Suprapubic skin (tissue), 4 donors: ENCODE data around the gene KRTAP10-6. TPM values are rescaled to one million over a fixed set of nuclear protein-coding genes. Genes with fewer than 3 reads are reported as not detected.
"Not testable (repeated sequence)": the region's sequence is repeated elsewhere in the genome, so short reads cannot be mapped to it uniquely, and the experiment has no call there.

Experiments
- DNase-seq, 2 donors: peaks; one replicate each; pipeline ENCODE4 v3.0.0-alpha.2; 2019; ENCODE audit warnings: low spot score in 2 of 2
- H3K27ac ChIP-seq: fragments of 200-600 bp; sonication (generic); one replicate; pipeline ENCODE4 v1.5.1; 2019
- H3K27me3 ChIP-seq: fragments of 200-600 bp; sonication (generic); one replicate; pipeline ENCODE4 v1.5.1; 2019
- H3K36me3 ChIP-seq: fragments of 200-600 bp; sonication (generic); one replicate; pipeline ENCODE4 v1.5.1; 2019
- H3K4me1 ChIP-seq: fragments of 200-600 bp; sonication (generic); one replicate; pipeline ENCODE4 v1.5.1; 2019
- H3K4me3 ChIP-seq: fragments of 200-600 bp; sonication (generic); one replicate; pipeline ENCODE4 v1.5.1; 2019; ENCODE audit warnings: mild to moderate bottlenecking
- H3K9me3 ChIP-seq: fragments of 200-600 bp; sonication (generic); one replicate; pipeline ENCODE4 v1.5.1; 2019
- EP300 ChIP-seq: sonication (generic); formaldehyde crosslinking; IDR thresholded peaks from one replicate; pipeline ENCODE4 v1.6.1; 2017; ENCODE audit warnings: antibody characterized with exemption
- POLR2A ChIP-seq, 2 donors: fragments of 450-650 bp; IDR thresholded peaks; one replicate each; pipeline ENCODE4 v1.6.1; 2017; ENCODE audit warnings: antibody characterized with exemption in 2 of 2, mild to moderate bottlenecking in 2 of 2, moderate library complexity in 2 of 2
- POLR2AphosphoS5 ChIP-seq, 3 donors: sonication (generic); formaldehyde crosslinking; IDR thresholded peaks; one replicate each; pipeline ENCODE4 v1.6.1; 2017; ENCODE audit warnings: antibody characterized with exemption in 3 of 3
- WGBS: methylation state at CpG from one replicate; pipeline ENCODE4 v1.1.5; 2018; 5-methylcytosine and 5-hydroxymethylcytosine counted together
- total RNA-seq, 4 donors: library from RNA; depleted of rRNA; stranded (reverse); fragments of >200 nt; gene quantifications; one replicate each; pipeline ENCODE4 v1.1.0, GENCODE V29; 2016
- TF ChIP-seq, protein P1 (sequence below), 2 donors: fragments of 200-600 bp in 1 of 2; fragments of 450-650 bp in 1 of 2; sonication (generic) in 1 of 2; IDR thresholded peaks; one replicate each; pipeline ENCODE4 v1.5.1; 2016 to 2019; ENCODE audit warnings: antibody characterized with exemption in 2 of 2, mild to moderate bottlenecking in 1 of 2, moderate library complexity in 1 of 2

KRTAP10-6 gene
- total RNA-seq, 4 donors from 2014 or later, result 2.0 to 3.1 TPM; not detected in 2

DNA sequence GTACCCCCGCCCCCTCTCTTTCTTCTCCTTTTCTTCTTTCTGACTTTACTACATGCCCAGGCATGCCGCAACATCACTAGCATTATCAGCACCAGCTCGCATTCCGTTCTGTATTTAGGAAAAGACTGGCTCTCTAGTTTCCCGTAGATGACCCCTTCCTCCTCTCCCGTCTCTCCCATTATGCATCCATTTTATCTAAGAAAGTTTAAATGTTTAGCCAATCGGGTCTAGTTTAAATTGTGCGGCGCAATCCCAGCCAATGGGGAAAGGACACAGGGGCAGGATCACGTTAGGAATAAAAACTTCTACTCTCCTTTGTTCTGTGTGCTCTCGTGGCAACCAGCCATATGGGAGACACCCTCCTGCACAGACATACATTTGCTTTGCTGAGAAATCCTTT, 5.8 kb upstream of the KRTAP10-6 start:
- Histone ChIP-seq H3K27ac (no peak overlapping the region), H3K36me3 (no peaks in the 10 kb centered on the region), H3K27me3 (peaks cover 36% of the 10 kb centered on the region), H3K9me3 (no peaks in the 10 kb centered on the region), H3K4me1 (no peaks in the 10 kb centered on the region), H3K4me3 (no peak overlapping the region)
- DNase-seq, result no peak
- TF ChIP-seq, protein P1, sequence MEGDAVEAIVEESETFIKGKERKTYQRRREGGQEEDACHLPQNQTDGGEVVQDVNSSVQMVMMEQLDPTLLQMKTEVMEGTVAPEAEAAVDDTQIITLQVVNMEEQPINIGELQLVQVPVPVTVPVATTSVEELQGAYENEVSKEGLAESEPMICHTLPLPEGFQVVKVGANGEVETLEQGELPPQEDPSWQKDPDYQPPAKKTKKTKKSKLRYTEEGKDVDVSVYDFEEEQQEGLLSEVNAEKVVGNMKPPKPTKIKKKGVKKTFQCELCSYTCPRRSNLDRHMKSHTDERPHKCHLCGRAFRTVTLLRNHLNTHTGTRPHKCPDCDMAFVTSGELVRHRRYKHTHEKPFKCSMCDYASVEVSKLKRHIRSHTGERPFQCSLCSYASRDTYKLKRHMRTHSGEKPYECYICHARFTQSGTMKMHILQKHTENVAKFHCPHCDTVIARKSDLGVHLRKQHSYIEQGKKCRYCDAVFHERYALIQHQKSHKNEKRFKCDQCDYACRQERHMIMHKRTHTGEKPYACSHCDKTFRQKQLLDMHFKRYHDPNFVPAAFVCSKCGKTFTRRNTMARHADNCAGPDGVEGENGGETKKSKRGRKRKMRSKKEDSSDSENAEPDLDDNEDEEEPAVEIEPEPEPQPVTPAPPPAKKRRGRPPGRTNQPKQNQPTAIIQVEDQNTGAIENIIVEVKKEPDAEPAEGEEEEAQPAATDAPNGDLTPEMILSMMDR (IDR thresholded peaks at IDR 0.05), result no peak
- TF ChIP-seq POLR2AphosphoS5 (IDR thresholded peaks at IDR 0.05), result no peak
- TF ChIP-seq POLR2A (IDR thresholded peaks at IDR 0.05), result no peak
- no peak for TF ChIP-seq EP300
- 82% methylated on average over 11 of the region's 11 CpGs for WGBS

DNA sequence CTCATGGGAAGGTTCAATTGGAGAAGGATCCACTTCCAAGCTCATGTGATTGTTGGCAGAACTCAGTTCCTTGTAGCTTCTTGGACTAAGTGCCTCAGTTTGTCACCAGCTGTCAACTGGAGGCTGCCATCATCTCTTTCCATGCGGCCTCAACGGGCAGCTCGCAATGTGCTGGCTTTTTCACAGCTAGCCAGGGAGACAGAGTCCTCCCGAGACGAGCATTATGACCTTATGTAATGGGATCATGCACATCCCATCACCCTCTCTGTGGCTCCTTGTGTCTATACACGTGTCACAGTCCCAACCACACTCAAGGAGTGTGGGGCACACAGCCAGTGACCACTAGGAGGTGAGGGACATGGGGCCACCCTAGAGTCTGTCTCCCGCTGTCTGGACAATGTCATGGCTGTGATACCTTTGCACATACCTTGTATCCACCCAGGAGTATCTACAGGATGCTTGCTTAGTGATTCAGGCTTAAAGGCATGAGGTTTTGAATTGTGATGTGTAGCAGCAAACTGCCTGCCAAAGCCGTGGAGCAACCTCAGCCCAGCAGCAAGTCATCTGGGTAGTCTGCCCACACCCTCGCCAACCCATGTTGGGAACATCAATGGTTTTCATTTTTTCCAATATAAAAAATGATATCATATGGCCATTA, 3.9 kb upstream of the KRTAP10-6 start:
- TF ChIP-seq EP300, result no peak
- TF ChIP-seq POLR2AphosphoS5 (IDR thresholded peaks at IDR 0.05), result no peak
- TF ChIP-seq, protein P1 (IDR thresholded peaks at IDR 0.05), result no peak
- TF ChIP-seq POLR2A (IDR thresholded peaks at IDR 0.05), result no peak
- WGBS, result 56% methylated on average over 4 of the region's 9 CpGs
- no peaks in the 10 kb centered on the region for H3K36me3 ChIP-seq
- no peaks in the 10 kb centered on the region for H3K9me3 ChIP-seq
- H3K4me3 ChIP-seq, result no peak overlapping the region
- peaks cover 10% of the 10 kb centered on the region for H3K4me1 ChIP-seq
- H3K27ac ChIP-seq, result no peak overlapping the region
- peak in 1 of 2 donors; percentile 43 for DNase-seq
- peaks cover 29% of the 10 kb centered on the region for H3K27me3 ChIP-seq

DNA sequence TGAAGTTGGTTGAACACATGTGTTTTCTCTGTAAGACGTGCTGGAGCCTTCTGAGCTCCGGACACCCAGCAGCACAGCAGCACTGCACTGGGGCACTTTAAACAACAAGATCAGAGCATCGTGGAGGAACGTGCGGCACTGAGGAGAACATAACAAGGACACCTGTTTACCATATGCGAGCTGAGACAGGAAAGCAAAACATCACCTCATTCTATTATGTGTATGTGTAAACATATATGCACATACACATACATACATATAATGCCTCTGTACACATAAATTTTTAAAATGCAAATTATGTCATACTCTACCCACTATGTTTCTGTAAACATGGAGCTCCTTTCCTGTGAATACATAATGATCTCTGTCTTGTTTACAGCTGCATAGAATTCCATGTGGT, 3.2 kb upstream of the KRTAP10-6 start:
- Histone ChIP-seq H3K4me3 (no peak overlapping the region), H3K27ac (no peak overlapping the region), H3K27me3 (peaks cover 34% of the 10 kb centered on the region), H3K9me3 (no peaks in the 10 kb centered on the region), H3K36me3 (no peaks in the 10 kb centered on the region), H3K4me1 (peaks cover 10% of the 10 kb centered on the region)
- WGBS, result 71% methylated on average over 6 of the region's 6 CpGs
- no peak for DNase-seq
- TF ChIP-seq EP300 (no peak), POLR2A (IDR thresholded peaks at IDR 0.05) (no peak), POLR2AphosphoS5 (IDR thresholded peaks at IDR 0.05) (no peak)
- TF ChIP-seq, protein P1 (IDR thresholded peaks at IDR 0.05), result no peak

DNA sequence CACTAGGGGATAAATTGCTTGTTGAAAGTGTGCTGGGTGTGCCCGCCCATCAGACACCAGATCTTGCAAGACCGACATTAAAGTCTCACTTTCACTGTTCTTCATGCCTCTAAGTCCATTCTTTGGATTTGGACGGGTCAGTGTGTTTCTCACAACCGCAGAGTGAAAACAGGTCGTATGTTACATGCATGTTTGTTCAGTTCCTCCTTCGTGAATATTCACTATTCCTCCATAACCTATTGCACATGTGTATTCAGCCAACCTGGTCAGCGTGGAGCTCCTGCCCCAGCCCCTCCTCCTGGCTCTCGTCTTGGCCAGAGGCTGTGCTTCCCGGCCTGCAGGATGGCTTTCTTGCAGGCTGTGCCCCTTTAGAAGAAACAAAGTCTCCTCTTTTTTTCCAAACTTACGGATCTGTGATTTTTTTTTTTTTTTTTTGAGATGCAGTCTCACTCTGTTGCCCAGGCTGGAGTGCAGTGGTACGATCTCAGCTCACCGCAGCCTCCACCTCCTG, 2.2 kb upstream of the KRTAP10-6 start:
- Histone ChIP-seq H3K36me3 (no peaks in the 10 kb centered on the region), H3K4me3 (no peak overlapping the region), H3K4me1 (peaks cover 10% of the 10 kb centered on the region), H3K9me3 (no peaks in the 10 kb centered on the region), H3K27ac (no peak overlapping the region), H3K27me3 (peaks cover 38% of the 10 kb centered on the region)
- TF ChIP-seq POLR2AphosphoS5 (IDR thresholded peaks at IDR 0.05) (no peak), EP300 (no peak), POLR2A (IDR thresholded peaks at IDR 0.05) (no peak)
- TF ChIP-seq, protein P1 (IDR thresholded peaks at IDR 0.05), result no peak
- WGBS, result 79% methylated on average over 12 of the region's 12 CpGs
- peak in 1 of 2 donors; percentile 68 for DNase-seq

DNA sequence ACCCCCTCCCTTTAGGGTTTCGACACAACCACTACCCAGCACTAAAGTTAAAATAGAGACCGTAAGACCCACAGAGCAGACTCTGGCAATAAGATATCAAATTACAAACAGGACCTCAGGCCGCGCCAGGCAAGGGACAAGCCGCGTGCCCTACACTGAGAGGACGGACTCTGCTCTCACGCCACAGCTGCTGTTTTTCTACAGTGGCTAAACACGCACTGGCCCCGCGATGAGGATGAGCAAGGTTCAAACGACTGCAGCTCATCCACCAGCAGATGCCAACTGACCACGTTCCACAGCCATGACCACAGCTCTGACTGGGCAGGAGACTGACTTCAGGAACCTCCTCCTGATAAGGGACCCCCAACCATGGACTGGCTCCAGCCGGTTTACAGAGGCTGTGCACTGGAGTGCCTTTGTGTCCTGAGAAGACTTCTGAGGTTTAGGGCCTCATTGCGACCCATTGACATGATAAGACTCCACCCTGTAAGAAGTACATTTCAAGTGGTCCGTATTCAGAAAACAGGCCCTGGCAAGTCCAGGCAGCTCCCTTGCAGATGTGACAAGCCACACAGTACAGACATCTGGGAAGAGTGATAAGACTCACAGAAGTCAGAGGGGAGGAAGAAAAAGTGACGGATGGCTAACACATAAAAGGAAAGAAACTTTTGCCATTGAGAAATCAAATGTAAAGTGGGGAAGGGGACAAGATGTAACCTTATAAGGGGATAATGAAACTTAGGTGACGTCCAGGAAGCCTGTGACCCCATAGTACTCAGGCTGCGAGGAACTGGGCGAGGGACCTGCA, 1.5 kb upstream of the KRTAP10-6 start:
- H3K27ac ChIP-seq, result no peak overlapping the region
- WGBS, result 47% methylated on average over 17 of the region's 20 CpGs
- H3K9me3 ChIP-seq, result no peaks in the 10 kb centered on the region
- peaks cover 38% of the 10 kb centered on the region for H3K27me3 ChIP-seq
- no peak overlapping the region for H3K4me3 ChIP-seq
- peak in 1 of 2 donors; percentile 35 for DNase-seq
- peaks cover 10% of the 10 kb centered on the region for H3K4me1 ChIP-seq
- H3K36me3 ChIP-seq, result no peaks in the 10 kb centered on the region
- no peak for TF ChIP-seq POLR2AphosphoS5 (IDR thresholded peaks at IDR 0.05)
- TF ChIP-seq EP300, result no peak
- TF ChIP-seq, protein P1 (IDR thresholded peaks at IDR 0.05), result no peak
- TF ChIP-seq POLR2A (IDR thresholded peaks at IDR 0.05), result no peak

DNA sequence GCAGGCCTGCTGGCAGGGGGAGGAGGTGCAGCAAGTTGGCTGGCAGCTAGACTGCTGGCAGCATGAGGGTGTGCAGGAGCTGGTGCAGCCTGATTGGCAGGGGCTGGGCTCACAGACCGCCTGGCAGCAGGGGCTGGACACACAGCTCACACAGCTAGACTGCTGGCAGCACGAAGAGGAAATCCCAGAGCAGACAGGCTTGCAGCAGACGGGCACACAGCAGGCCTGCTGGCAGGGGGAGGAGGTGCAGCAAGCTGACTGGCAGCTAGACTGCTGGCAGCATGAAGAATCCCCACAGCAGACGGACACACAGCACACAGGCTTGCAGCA, 539 bp downstream of the KRTAP10-6 start:
- DNase-seq, result peak in 1 of 2 donors; percentile 62
- not testable (repeated sequence) for H3K9me3 ChIP-seq, H3K4me3 ChIP-seq, H3K4me1 ChIP-seq, H3K27ac ChIP-seq, H3K36me3 ChIP-seq
- H3K27me3 ChIP-seq, result peaks cover 38% of the 10 kb centered on the region
- WGBS, result no CpG with 5 or more reads among the region's 4 CpGs

DNA sequence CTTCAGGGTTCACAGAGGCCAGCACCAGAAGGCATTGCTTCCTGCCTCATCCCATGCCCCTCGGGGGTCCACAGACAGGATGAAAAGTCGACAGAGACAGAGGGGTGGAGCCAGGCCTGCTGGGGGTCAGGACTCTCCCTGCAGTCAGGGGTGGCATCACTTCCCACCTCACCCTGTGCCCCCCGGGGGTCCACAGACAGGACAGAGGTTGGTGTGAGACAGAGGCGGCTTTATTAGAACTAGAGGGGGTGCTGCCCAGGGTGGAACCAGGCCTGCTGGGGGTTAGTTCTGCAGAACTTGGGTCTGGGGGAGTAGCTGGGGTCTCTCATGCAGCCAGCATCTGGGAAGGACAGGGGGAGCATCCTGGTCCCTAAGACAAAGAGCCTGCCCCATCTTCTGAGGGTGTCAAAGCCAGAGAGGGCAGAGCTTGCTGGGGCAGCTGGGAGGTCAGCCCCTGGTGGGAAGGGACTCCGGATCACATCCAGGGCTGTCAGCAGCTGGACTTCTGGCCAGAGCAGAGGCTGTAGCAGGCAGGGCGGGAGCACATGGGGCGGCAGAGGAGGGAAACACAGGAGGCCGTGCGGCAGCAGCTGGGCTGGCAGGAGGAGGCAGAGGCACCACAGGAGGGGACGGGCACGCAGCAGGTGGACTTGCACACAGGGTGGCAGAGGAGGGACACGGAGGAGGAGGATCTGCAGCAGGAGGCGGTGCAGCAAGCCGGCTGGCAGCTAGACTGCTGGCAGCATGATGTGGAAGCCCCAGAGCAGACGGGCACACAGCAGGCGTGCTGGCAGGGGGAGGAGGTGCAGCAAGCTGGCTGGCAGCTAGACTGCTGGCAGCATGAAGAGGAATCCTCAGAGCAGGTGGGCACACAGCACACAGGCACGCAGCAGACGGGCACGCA, 1.2 kb downstream of the KRTAP10-6 start:
- not testable (repeated sequence) for H3K27ac ChIP-seq, H3K9me3 ChIP-seq, H3K36me3 ChIP-seq, H3K4me3 ChIP-seq, H3K4me1 ChIP-seq
- peaks cover 36% of the 10 kb centered on the region for H3K27me3 ChIP-seq
- DNase-seq, result peak in 1 of 2 donors; percentile 49
- WGBS, result 56% methylated on average over 13 of the region's 19 CpGs
